Stimulated activated effector memory CD8-positive, alpha-beta T cell treated with anti-CD3 and anti-CD28 coated beads, Interleukin-12 subunit alpha, Interleukin-12 subunit beta, amount 100 ng/mL, for 72 hours (primary cell): ENCODE results near the gene GRK5.

ENCODE experiments used
- ATAC-seq: fragments of 150-1000 bp; cut with Tn5 transposase; 2 replicates; pipeline ENCODE4 v1.10.0; 2021
- DNase-seq, 2 donors: peaks; one replicate each; pipeline ENCODE4 v3.0.0; 2021 to 2022; ENCODE audit warnings: low spot score in 2 of 2
- H3K27ac Mint-ChIP-seq: one replicate; pipeline ENCODE4 v1.8.0; 2022; ENCODE audit warnings: mild to moderate bottlenecking, mixed read lengths
- H3K36me3 Mint-ChIP-seq: one replicate; pipeline ENCODE4 v1.8.0; 2022; ENCODE audit warnings: mild to moderate bottlenecking, mixed read lengths
- H3K4me1 Mint-ChIP-seq: one replicate; pipeline ENCODE4 v1.8.0; 2022; ENCODE audit warnings: mixed read lengths
- H3K4me3 Mint-ChIP-seq: one replicate; pipeline ENCODE4 v1.8.0; 2022; ENCODE audit warnings: mild to moderate bottlenecking, mixed read lengths
- H3K9me3 Mint-ChIP-seq: one replicate; pipeline ENCODE4 v1.8.0; 2022; ENCODE audit warnings: mixed read lengths

Gene GRK5

GRCh38 chr10:119357412-119358151, 150.2 kb downstream of the GRK5 start:
- H3K27ac Mint-ChIP-seq: no peak overlapping the region
- no peak overlapping the region for H3K4me3 Mint-ChIP-seq
- DNase-seq: no peak
- no peak for ATAC-seq
- H3K36me3 Mint-ChIP-seq: peaks cover 6% of the 10 kb centered on the region
- H3K9me3 Mint-ChIP-seq: peaks cover 16% of the 10 kb centered on the region
- peaks cover 22% of the 10 kb centered on the region for H3K4me1 Mint-ChIP-seq

DNA sequence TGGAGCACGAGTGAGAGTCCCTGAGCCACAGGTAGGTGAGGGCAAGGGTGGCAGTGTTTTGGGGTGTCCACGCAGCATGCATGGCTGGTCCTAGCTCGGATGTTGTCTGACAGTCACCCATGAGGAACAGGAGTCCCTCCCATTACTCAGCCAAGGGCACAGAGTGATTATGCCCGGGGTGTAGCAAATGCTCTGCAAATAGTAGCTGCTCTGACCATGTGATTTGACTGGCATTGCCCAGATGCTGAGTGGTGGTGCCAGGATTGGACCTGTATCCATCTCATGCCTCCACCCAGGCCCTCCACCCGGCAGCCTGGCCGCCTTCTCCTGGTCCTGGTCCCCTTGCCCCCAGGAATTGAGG, 150.8 kb downstream of the GRK5 start:
- Mint-ChIP-seq H3K36me3 (peaks cover 6% of the 10 kb centered on the region), H3K4me1 (peaks cover 22% of the 10 kb centered on the region), H3K27ac (peak overlapping the region; percentile 46), H3K9me3 (peaks cover 14% of the 10 kb centered on the region), H3K4me3 (no peak overlapping the region)
- no peak for DNase-seq
- no peak for ATAC-seq

GRCh38 chr10:119358567-119358966, 151.2 kb downstream of the GRK5 start:
- no peak for DNase-seq
- ATAC-seq: no peak
- Mint-ChIP-seq H3K9me3 (peaks cover 14% of the 10 kb centered on the region), H3K36me3 (peaks cover 6% of the 10 kb centered on the region), H3K4me3 (no peak overlapping the region), H3K27ac (peak overlapping the region; percentile 46), H3K4me1 (peaks cover 22% of the 10 kb centered on the region)

- Mint-ChIP-seq H3K27ac (peak overlapping the region; percentile 46), H3K9me3 (peaks cover 14% of the 10 kb centered on the region), H3K4me3 (no peak overlapping the region), H3K4me1 (peaks cover 22% of the 10 kb centered on the region), H3K36me3 (peaks cover 6% of the 10 kb centered on the region)
- DNase-seq (no peak), ATAC-seq (no peak)
These were observed 151.7 kb downstream of the GRK5 start for GRCh38 chr10:119359025-119359424.

- Mint-ChIP-seq H3K4me3 (no peak overlapping the region), H3K9me3 (peaks cover 14% of the 10 kb centered on the region), H3K4me1 (peaks cover 22% of the 10 kb centered on the region), H3K36me3 (peaks cover 6% of the 10 kb centered on the region), H3K27ac (peak overlapping the region; percentile 88)
- DNase-seq: no peak
- no peak for ATAC-seq
These were observed 153.0 kb downstream of the GRK5 start for GRCh38 chr10:119360181-119360921.

- no peak overlapping the region for H3K27ac Mint-ChIP-seq
- H3K4me1 Mint-ChIP-seq: peaks cover 22% of the 10 kb centered on the region
- DNase-seq (no peak), ATAC-seq (no peak)
- peaks cover 9% of the 10 kb centered on the region for H3K9me3 Mint-ChIP-seq
- H3K36me3 Mint-ChIP-seq: peaks cover 6% of the 10 kb centered on the region
- H3K4me3 Mint-ChIP-seq: no peak overlapping the region
These were observed 153.7 kb downstream of the GRK5 start for GRCh38 chr10:119361037-119361436.

DNA sequence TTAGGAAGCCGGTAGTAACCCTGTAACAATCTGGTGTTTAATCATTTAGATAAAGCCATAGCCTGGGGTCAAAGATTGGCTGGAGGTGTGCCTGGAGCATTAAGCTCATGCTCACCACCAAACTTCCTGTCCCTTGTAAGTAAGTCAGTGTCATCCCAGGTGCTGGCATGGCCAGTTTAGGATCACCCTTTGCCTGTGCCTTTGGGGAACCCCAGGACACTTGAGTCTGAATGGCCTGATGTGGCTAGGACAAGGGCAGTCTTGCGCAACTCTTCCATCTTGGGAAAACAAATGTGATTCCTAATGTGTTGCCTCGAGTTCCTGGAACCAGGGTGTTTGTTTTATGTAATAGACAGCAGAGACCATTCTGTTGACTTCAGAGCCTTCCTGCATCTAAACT, 154.8 kb downstream of the GRK5 start:
- H3K4me1 Mint-ChIP-seq: peaks cover 22% of the 10 kb centered on the region
- DNase-seq (no peak), ATAC-seq (no peak)
- peaks cover 3% of the 10 kb centered on the region for H3K9me3 Mint-ChIP-seq
- H3K27ac Mint-ChIP-seq: no peak overlapping the region
- H3K36me3 Mint-ChIP-seq: peaks cover 6% of the 10 kb centered on the region
- no peak overlapping the region for H3K4me3 Mint-ChIP-seq

GRCh38 chr10:119364645-119365600, 157.6 kb downstream of the GRK5 start:
- H3K4me3 Mint-ChIP-seq: no peak overlapping the region
- no peak for DNase-seq
- H3K27ac Mint-ChIP-seq: no peak overlapping the region
- peaks cover 6% of the 10 kb centered on the region for H3K36me3 Mint-ChIP-seq
- H3K4me1 Mint-ChIP-seq: peaks cover 14% of the 10 kb centered on the region
- H3K9me3 Mint-ChIP-seq: peaks cover 3% of the 10 kb centered on the region
- no peak for ATAC-seq

GRCh38 chr10:119365773-119366599, 158.6 kb downstream of the GRK5 start:
- H3K9me3 Mint-ChIP-seq: no peaks in the 10 kb centered on the region
- H3K4me1 Mint-ChIP-seq: peaks cover 12% of the 10 kb centered on the region
- H3K36me3 Mint-ChIP-seq: no peaks in the 10 kb centered on the region
- ATAC-seq: no peak
- no peak overlapping the region for H3K4me3 Mint-ChIP-seq
- DNase-seq: no peak
- no peak overlapping the region for H3K27ac Mint-ChIP-seq

DNA sequence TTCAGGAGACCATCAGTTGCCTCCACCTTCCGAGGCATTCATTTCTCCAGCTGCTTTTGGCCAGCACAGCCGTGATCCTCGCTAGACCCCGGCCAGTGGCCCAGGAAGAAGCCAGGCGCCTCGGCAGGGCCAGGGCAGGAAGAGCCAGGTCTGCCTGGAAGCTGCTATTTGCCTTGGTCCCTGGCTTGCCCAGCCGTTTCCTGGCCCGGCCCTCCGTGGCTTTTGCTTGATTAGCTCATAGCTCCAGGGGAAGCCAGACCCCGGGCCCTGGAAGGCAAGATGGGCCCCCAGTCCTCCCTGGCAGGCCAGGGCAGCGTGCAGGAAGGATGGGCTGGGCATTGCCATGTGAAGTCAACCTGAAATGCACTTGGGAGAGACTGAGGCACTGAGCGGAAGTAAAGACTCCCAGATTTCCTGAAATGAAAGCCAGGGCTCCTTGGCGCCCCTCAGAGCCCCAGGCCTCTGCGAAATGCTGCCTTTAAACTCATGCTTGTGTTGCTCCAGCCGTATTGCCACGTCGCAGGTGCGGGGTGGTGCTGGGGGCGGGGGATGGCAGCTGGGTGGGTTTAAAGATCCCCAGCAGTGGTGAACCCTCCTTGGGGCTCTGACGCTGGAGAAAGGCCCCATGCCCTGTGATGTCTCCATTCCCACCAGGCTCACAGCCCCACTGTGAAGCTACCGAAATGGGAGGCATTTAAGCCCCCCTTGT, 160.6 kb downstream of the GRK5 start:
- DNase-seq (no peak), ATAC-seq (no peak)
- H3K27ac Mint-ChIP-seq: no peak overlapping the region
- no peaks in the 10 kb centered on the region for H3K9me3 Mint-ChIP-seq
- peaks cover 18% of the 10 kb centered on the region for H3K4me1 Mint-ChIP-seq
- no peaks in the 10 kb centered on the region for H3K36me3 Mint-ChIP-seq
- H3K4me3 Mint-ChIP-seq: no peak overlapping the region

DNA sequence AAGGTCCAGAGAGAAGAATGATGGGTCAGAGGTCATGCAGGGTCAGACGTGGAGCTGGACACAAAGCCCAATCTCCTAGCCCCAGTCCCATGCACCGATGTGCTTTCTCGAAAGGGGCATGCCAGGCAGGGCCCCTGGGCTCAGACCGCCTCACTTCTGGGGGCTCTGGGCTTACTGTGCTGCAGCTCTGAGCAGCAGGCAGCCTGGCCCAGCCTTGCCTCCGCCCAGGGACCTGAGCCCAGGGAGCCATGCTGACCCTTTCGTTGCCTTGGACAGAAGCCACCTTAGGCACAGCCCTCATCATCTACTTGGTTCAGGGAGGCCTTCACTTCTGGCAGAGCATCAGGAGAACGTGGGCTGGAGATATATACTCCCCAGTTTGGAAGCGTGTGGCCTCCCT, 161.2 kb downstream of the GRK5 start:
- H3K9me3 Mint-ChIP-seq: no peaks in the 10 kb centered on the region
- no peak overlapping the region for H3K4me3 Mint-ChIP-seq
- no peak overlapping the region for H3K27ac Mint-ChIP-seq
- H3K4me1 Mint-ChIP-seq: peaks cover 18% of the 10 kb centered on the region
- ATAC-seq (no peak), DNase-seq (no peak)
- H3K36me3 Mint-ChIP-seq: no peaks in the 10 kb centered on the region

GRCh38 chr10:119368991-119369869, 161.9 kb downstream of the GRK5 start:
- H3K4me1 Mint-ChIP-seq: peaks cover 18% of the 10 kb centered on the region
- H3K27ac Mint-ChIP-seq: peak overlapping the region; percentile 82
- no peaks in the 10 kb centered on the region for H3K36me3 Mint-ChIP-seq
- H3K9me3 Mint-ChIP-seq: no peaks in the 10 kb centered on the region
- no peak for ATAC-seq
- no peak overlapping the region for H3K4me3 Mint-ChIP-seq
- no peak for DNase-seq

DNA sequence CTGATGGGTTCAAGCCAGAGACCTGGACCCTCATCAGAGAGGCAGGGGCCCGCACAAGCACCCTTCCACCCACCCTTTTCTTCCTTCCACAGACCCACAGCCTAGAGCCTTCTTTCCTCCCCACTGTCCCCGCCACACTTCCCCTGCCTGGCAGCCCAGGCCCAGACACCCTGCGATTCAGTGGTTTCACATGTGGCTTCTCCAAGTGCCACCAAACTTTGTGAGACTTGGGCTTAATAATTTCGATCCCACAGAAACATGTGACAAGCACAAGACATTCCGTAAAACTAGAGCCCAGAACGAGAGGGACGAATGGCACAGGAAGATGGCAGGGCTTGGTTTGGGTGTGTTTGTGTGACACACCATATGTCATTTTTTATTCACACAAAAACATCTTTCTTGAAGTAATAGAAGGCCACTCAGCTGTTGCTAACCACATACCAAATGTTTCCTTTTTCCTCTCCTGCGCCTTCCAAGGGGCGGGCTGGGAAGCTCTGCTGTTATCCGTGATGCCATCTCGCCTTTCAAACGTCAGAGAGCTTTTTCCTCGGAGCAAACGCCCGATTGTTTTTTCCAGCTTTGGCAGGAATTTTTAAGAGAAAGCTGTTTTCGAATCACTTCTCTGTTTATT, 162.9 kb downstream of the GRK5 start:
- H3K27ac Mint-ChIP-seq: peak overlapping the region; percentile 82
- H3K36me3 Mint-ChIP-seq: no peaks in the 10 kb centered on the region
- no peak overlapping the region for H3K4me3 Mint-ChIP-seq
- DNase-seq: no peak
- peak; percentile 35 for ATAC-seq
- peaks cover 23% of the 10 kb centered on the region for H3K4me1 Mint-ChIP-seq
- H3K9me3 Mint-ChIP-seq: no peaks in the 10 kb centered on the region
